ENCODE results near the gene CDH10.

The CDH10 gene

GRCh38 chr5:24585751-24586150 is 59.0 kb downstream of the CDH10 start:
- no peak for TF ChIP-seq SNAI2 (CRISPR knock-in tag; IDR thresholded peaks at IDR 0.05)
- no peak for TF ChIP-seq ARNTL (CRISPR knock-in tag; IDR thresholded peaks at IDR 0.05; ENCODE audit: borderline replicate concordance, low read depth)
- TF ChIP-seq CSDC2 (CRISPR knock-in tag; IDR thresholded peaks at IDR 0.05) = no peak
- TF ChIP-seq BACH2 (CRISPR knock-in tag; IDR thresholded peaks at IDR 0.05; ENCODE audit: borderline replicate concordance) = no peak
- no peak for ATAC-seq

GRCh38 chr5:24571302-24571701 is 73.5 kb downstream of the CDH10 start:
- no peak for TF ChIP-seq SNAI2 (CRISPR knock-in tag; IDR thresholded peaks at IDR 0.05)
- TF ChIP-seq ZNF565 (CRISPR knock-in tag; conservative IDR thresholded peaks at IDR 0.05; ENCODE audit: low read depth) = no peak
- TF ChIP-seq ZFP3 (CRISPR knock-in tag; IDR thresholded peaks at IDR 0.05) = no peak
- no peak for TF ChIP-seq GLIS3 (CRISPR knock-in tag; IDR thresholded peaks at IDR 0.05)
- TF ChIP-seq ZNF70 (CRISPR knock-in tag; IDR thresholded peaks at IDR 0.05) = no peak
- no peak for ATAC-seq

GRCh38 chr5:24566933-24567332 is 77.8 kb downstream of the CDH10 start:
- ATAC-seq = no peak
- no peak for TF ChIP-seq OSR1 (CRISPR knock-in tag; IDR thresholded peaks at IDR 0.05)
- TF ChIP-seq BACH2 (CRISPR knock-in tag; IDR thresholded peaks at IDR 0.05; ENCODE audit: borderline replicate concordance) = no peak
- TF ChIP-seq SNAI2 (CRISPR knock-in tag; IDR thresholded peaks at IDR 0.05) = no peak
- TF ChIP-seq ZC3H10 (CRISPR knock-in tag; IDR thresholded peaks at IDR 0.05) = no peak
- TF ChIP-seq ZNF8 (CRISPR knock-in tag; IDR thresholded peaks at IDR 0.05) = no peak
- no peak for TF ChIP-seq TSHZ2 (CRISPR knock-in tag; IDR thresholded peaks at IDR 0.05)
- no peak for TF ChIP-seq PPARA (CRISPR knock-in tag; IDR thresholded peaks at IDR 0.05; ENCODE audit: borderline replicate concordance)
- TF ChIP-seq POU6F1 (CRISPR knock-in tag; IDR thresholded peaks at IDR 0.05; ENCODE audit: borderline replicate concordance, low read depth) = no peak
- no peak for TF ChIP-seq ESRRG (CRISPR knock-in tag; IDR thresholded peaks at IDR 0.05)
- no peak for TF ChIP-seq ISL1 (CRISPR knock-in tag; IDR thresholded peaks at IDR 0.05)
- no peak for TF ChIP-seq ZFP30 (CRISPR knock-in tag; IDR thresholded peaks at IDR 0.05)
- TF ChIP-seq CSRNP3 (CRISPR knock-in tag; IDR thresholded peaks at IDR 0.05) = no peak

- ATAC-seq = no peak
- TF ChIP-seq ZNF70 (CRISPR knock-in tag; IDR thresholded peaks at IDR 0.05) (no peak), ESRRG (CRISPR knock-in tag; IDR thresholded peaks at IDR 0.05) (no peak), PPARA (CRISPR knock-in tag; IDR thresholded peaks at IDR 0.05; ENCODE audit: borderline replicate concordance) (no peak), TCF4 (CRISPR knock-in tag; IDR thresholded peaks at IDR 0.05; ENCODE audit: borderline replicate concordance) (no peak), OSR1 (CRISPR knock-in tag; IDR thresholded peaks at IDR 0.05) (no peak), RARB (CRISPR knock-in tag; IDR thresholded peaks at IDR 0.05) (no peak), ZNF8 (CRISPR knock-in tag; IDR thresholded peaks at IDR 0.05) (no peak), ZFP30 (CRISPR knock-in tag; IDR thresholded peaks at IDR 0.05) (no peak), POU6F1 (CRISPR knock-in tag; IDR thresholded peaks at IDR 0.05; ENCODE audit: borderline replicate concordance, low read depth) (no peak), ZNF565 (CRISPR knock-in tag; conservative IDR thresholded peaks at IDR 0.05; ENCODE audit: low read depth) (no peak), TSHZ2 (CRISPR knock-in tag; IDR thresholded peaks at IDR 0.05) (no peak), ZFP3 (CRISPR knock-in tag; IDR thresholded peaks at IDR 0.05) (no peak), TOX (CRISPR knock-in tag; IDR thresholded peaks at IDR 0.05; ENCODE audit: borderline replicate concordance) (no peak), ZC3H10 (CRISPR knock-in tag; IDR thresholded peaks at IDR 0.05) (no peak), BACH2 (CRISPR knock-in tag; IDR thresholded peaks at IDR 0.05; ENCODE audit: borderline replicate concordance) (no peak), CREB5 (CRISPR knock-in tag; IDR thresholded peaks at IDR 0.05; ENCODE audit: low read depth) (no peak), GLIS3 (CRISPR knock-in tag; IDR thresholded peaks at IDR 0.05) (no peak)
Measured at GRCh38 chr5:24555229-24555628, 89.5 kb downstream of the CDH10 start.
